ENCODE results near the gene GPX4. TPM values are rescaled to one million over a fixed set of nuclear protein-coding genes. Genes with fewer than 3 reads are reported as not detected.

The GPX4 gene
- total and polyA plus RNA-seq, 2 of the 13 experiments (the other 11 are each of a cell fraction or from before 2014, with no cell fraction given) = 535 to 613 TPM

- WGBS (ENCODE audit: low lambda C conversion rate) = 94% methylated on average over 10 of the region's 14 CpGs
- FAIRE-seq (no peak), ATAC-seq (no peak), DNase-seq (ENCODE audit: low spot score) (no peak)
- Histone ChIP-seq H3K4me2 (ENCODE audit: low read depth, low read length) (no peak overlapping the region), H3K27me3 (ENCODE audit: control insufficient read depth in 1 of 2, insufficient read depth in 2 of 2, low read length in 2 of 2) (no peaks in the 10 kb centered on the region; a peak in 1 of 5 replicates), H2AFZ (ENCODE audit: low read length) (no peak overlapping the region), H3K79me2 (ENCODE audit: insufficient read depth, low read length) (no peaks in the 10 kb centered on the region), H3K27ac (ENCODE audit: extremely low read length, insufficient read depth, low read length) (no peak overlapping the region), H3K4me3 (replicated peaks in 1 of 3; ENCODE audit: insufficient read depth in 1 of 3, low read depth in 2 of 3, low read length in 3 of 3) (no peak overlapping the region), H3K9me3 (ENCODE audit: low read length) (no peaks in the 10 kb centered on the region), H3K36me3 (replicated peaks in 1 of 2; ENCODE audit: control insufficient read depth in 1 of 2, insufficient read depth in 2 of 2, low read length in 2 of 2) (peaks cover 12 to 37% of the 10 kb centered on the region in 2 experiments; a peak in 4 of 5 replicates), H3K9ac (ENCODE audit: insufficient read depth, low read depth, low read length) (no peak overlapping the region), H3K4me1 (ENCODE audit: insufficient read depth, low read length) (peaks cover 21% of the 10 kb centered on the region), H4K20me1 (ENCODE audit: insufficient read depth, low read length) (no peaks in the 10 kb centered on the region)
- BruUV-seq (replicated peaks) = no TSS peak
- TF ChIP-seq EEA1 (CRISPR knock-in tag; IDR thresholded peaks at IDR 0.05; ENCODE audit: borderline replicate concordance) (no peak), PITX1 (CRISPR knock-in tag; IDR thresholded peaks at IDR 0.05) (no peak), RBFOX2 (IDR thresholded peaks at IDR 0.05; ENCODE audit: low read depth, low read length) (peak; percentile 21; the same call in 1 of the 2 replicates)
- ChIA-PET CTCF (ENCODE audit: low intra/inter-chr PET ratio, low total read pairs) (no interaction called here), POLR2A (no interaction called here)
- intact Hi-C loops (cut with micrococcal nuclease; ENCODE audit: unreplicated experiment) (loop anchor here (10.0 kb wide), 1 partner anchor 50 kb away; the partner anchor contains the start of gene GPX4), in situ Hi-C loops (cut with HindIII; ENCODE audit: extremely low pct_ligation_motif_present, low pct_unique_long_range_greater_than_20kb) (no loop called here)
These were observed 48.8 kb upstream of the GPX4 start for GRCh38 chr19:1055028-1055425.

GRCh38 chr19:1055886-1056620 is 47.7 kb upstream of the GPX4 start:
- TF ChIP-seq MZF1 (CRISPR knock-in tag; IDR thresholded peaks at IDR 0.05; ENCODE audit: borderline replicate concordance) (no peak), ZNF780A (CRISPR knock-in tag; IDR thresholded peaks at IDR 0.05) (no peak), RBFOX2 (IDR thresholded peaks at IDR 0.05; ENCODE audit: low read depth, low read length) (0 out of 2 replicates have a peak, but pooled peaks have one; percentile 6), NR2F6 (IDR thresholded peaks at IDR 0.05) (peak; percentile 28; the same call in 1 of the 2 replicates), NR2F6 (CRISPR knock-in tag; IDR thresholded peaks at IDR 0.05) (no peak)
- no peaks in the 10 kb centered on the region for H3K9me3 ChIP-seq (ENCODE audit: low read length)
- WGBS (ENCODE audit: low lambda C conversion rate) = 92% methylated on average over 12 of the region's 20 CpGs
- no TSS peak for BruUV-seq (replicated peaks)
- no peak overlapping the region for H3K9ac ChIP-seq (ENCODE audit: insufficient read depth, low read depth, low read length)
- H3K4me3 ChIP-seq (replicated peaks in 1 of 3; ENCODE audit: insufficient read depth in 1 of 3, low read depth in 2 of 3, low read length in 3 of 3) = no peak overlapping the region
- CTCF ChIA-PET (ENCODE audit: low intra/inter-chr PET ratio, low total read pairs) = no interaction called here
- peaks cover 11% of the 10 kb centered on the region for H3K4me1 ChIP-seq (ENCODE audit: insufficient read depth, low read length)
- FAIRE-seq (no peak), DNase-seq (ENCODE audit: low spot score) (no peak), ATAC-seq (no peak)
- peaks cover 12 to 37% of the 10 kb centered on the region in 2 experiments; a peak in 4 of 5 replicates for H3K36me3 ChIP-seq (replicated peaks in 1 of 2; ENCODE audit: control insufficient read depth in 1 of 2, insufficient read depth in 2 of 2, low read length in 2 of 2)
- no peak overlapping the region for H3K27ac ChIP-seq (ENCODE audit: extremely low read length, insufficient read depth, low read length)
- H4K20me1 ChIP-seq (ENCODE audit: insufficient read depth, low read length) = no peaks in the 10 kb centered on the region
- intact Hi-C loops (cut with micrococcal nuclease; ENCODE audit: unreplicated experiment) (loop anchor here (10.0 kb wide), 1 partner anchor 49 kb away; the partner anchor contains the start of gene GPX4), in situ Hi-C loops (cut with HindIII; ENCODE audit: extremely low pct_ligation_motif_present, low pct_unique_long_range_greater_than_20kb) (no loop called here)
- H2AFZ ChIP-seq (ENCODE audit: low read length) = no peak overlapping the region
- H3K79me2 ChIP-seq (ENCODE audit: insufficient read depth, low read length) = no peaks in the 10 kb centered on the region
- H3K27me3 ChIP-seq (ENCODE audit: control insufficient read depth in 1 of 2, insufficient read depth in 2 of 2, low read length in 2 of 2) = no peaks in the 10 kb centered on the region; a peak in 1 of 5 replicates
- POLR2A ChIA-PET = no interaction called here
- no peak overlapping the region for H3K4me2 ChIP-seq (ENCODE audit: low read depth, low read length)
